HepG2 (cell line): Measurements from ENCODE around the gene MAST1. TPM values are rescaled to one million over a fixed set of nuclear protein-coding genes. Genes with fewer than 3 reads are reported as not detected.

ENCODE experiments used
- CREB1 ChIP-seq, 2 experiments: fragments of 450-650 bp in 1 of 2; IDR thresholded peaks; 2 replicates each; pipeline ENCODE4 v1.6.1; 2016 to 2017; ENCODE audit warnings: control low read depth in 1 of 2, mild to moderate bottlenecking in 1 of 2, missing compliant biosample characterization in 1 of 2, missing genetic modification characterization in 1 of 2
- GABPA ChIP-seq, 2 experiments: IDR thresholded peaks; 2 replicates each; pipeline ENCODE4 v1.6.1; 2011 to 2016; ENCODE audit warnings: low read depth in 2 of 2, low read length in 1 of 2, missing biosample characterization in 1 of 2, missing genetic modification characterization in 1 of 2
- KAT7 ChIP-seq: IDR thresholded peaks from 2 replicates; pipeline ENCODE4 v1.6.1; 2018; ENCODE audit warnings: borderline replicate concordance, missing compliant biosample characterization
- MTF1 ChIP-seq: sonication (generic); formaldehyde crosslinking; IDR thresholded peaks from 2 replicates; pipeline ENCODE4 v1.5.0; 2020; ENCODE audit warnings: missing genetic modification reagents
- NR2C2 ChIP-seq: sonication (generic); formaldehyde crosslinking; IDR thresholded peaks from 2 replicates; pipeline ENCODE4 v1.4.0; 2020; ENCODE audit warnings: missing genetic modification reagents, mild to moderate bottlenecking, moderate library complexity, borderline replicate concordance
- SETDB1 ChIP-seq: sonication (generic); formaldehyde crosslinking; IDR thresholded peaks from 2 replicates; pipeline ENCODE4 v1.5.1; 2020; ENCODE audit warnings: missing genetic modification reagents, mild to moderate bottlenecking, borderline replicate concordance
- TBL1XR1 ChIP-seq: fragments of 150-350 bp; IDR thresholded peaks from 2 replicates; pipeline ENCODE4 v1.6.1; 2014; ENCODE audit warnings: borderline replicate concordance, low read length; ENCODE audit not compliant: partially characterized antibody
- TBX3 ChIP-seq: fragments of 450-650 bp; IDR thresholded peaks from 2 replicates; pipeline ENCODE4 v1.6.1; 2017; ENCODE audit warnings: antibody characterized with exemption, mild to moderate bottlenecking, inconsistent platforms, borderline replicate concordance
- TEAD3 ChIP-seq: optimal IDR thresholded peaks from 2 replicates; pipeline ENCODE3; 2016; ENCODE audit warnings: borderline replicate concordance
- ZNF383 ChIP-seq: sonication (generic); formaldehyde crosslinking; IDR thresholded peaks from 2 replicates; pipeline ENCODE4 v1.4.0; 2020; ENCODE audit warnings: missing genetic modification reagents, mild to moderate bottlenecking, borderline replicate concordance
- ZSCAN31 ChIP-seq: sonication (generic); formaldehyde crosslinking; IDR thresholded peaks from 2 replicates; pipeline ENCODE4 v1.5.0; 2020; ENCODE audit warnings: low read depth, mild to moderate bottlenecking, missing genetic modification reagents
- polyA plus RNA-seq, 8 experiments: library from polyadenylated mRNA; depleted of rRNA in 3 of 8; stranded (reverse) in 7 of 8; unstranded in 1 of 8; fragments of >200 nt; fragmentation: Illumina TruSeq in 4 of 8; extraction: Trizol in 4 of 8; gene quantifications; 2 replicates each; pipeline versions ENCODE4 v1.2.1 to v1.2.3, GENCODE V29; 2011 to 2016; ENCODE audit warnings: low read depth in 4 of 8, missing spikeins in 1 of 8, mixed read lengths in 1 of 8; ENCODE audit not compliant: insufficient read depth in 1 of 8
- total RNA-seq, 5 experiments: library from RNA; depleted of rRNA; stranded (reverse); fragments of >200 nt; fragmentation: Illumina TruSeq; extraction: Trizol; gene quantifications; 2 replicates each; pipeline ENCODE4 v1.2.3, GENCODE V29; 2016; ENCODE audit warnings: low read depth in 1 of 5
- TF ChIP-seq, protein P1 (sequence below): sonication (generic); formaldehyde crosslinking; IDR thresholded peaks from 2 replicates; pipeline ENCODE4 v1.5.1; 2020; ENCODE audit warnings: missing genetic modification reagents, mild to moderate bottlenecking, borderline replicate concordance
- TF ChIP-seq, protein P2 (sequence below): sonication (generic); formaldehyde crosslinking; IDR thresholded peaks from 2 replicates; pipeline ENCODE4 v1.8.1; 2023; ENCODE audit warnings: missing genetic modification reagents, inconsistent platforms, borderline replicate concordance
- TF ChIP-seq, protein P3 (sequence below): sonication (generic); formaldehyde crosslinking; IDR thresholded peaks from 2 replicates; pipeline ENCODE4 v1.9.0; 2021; ENCODE audit warnings: missing genetic modification reagents, borderline replicate concordance
- TF ChIP-seq, protein P4 (sequence below): IDR thresholded peaks from 2 replicates; pipeline ENCODE4 v1.6.1; 2016; ENCODE audit warnings: low read depth
- TF ChIP-seq, protein P5 (sequence below): sonication (generic); formaldehyde crosslinking; IDR thresholded peaks from 2 replicates; pipeline ENCODE4 v1.4.0; 2020; ENCODE audit warnings: mild to moderate bottlenecking, missing genetic modification reagents
- TF ChIP-seq, protein P6 (sequence below): sonication (generic); formaldehyde crosslinking; IDR thresholded peaks from 2 replicates; pipeline ENCODE4 v1.5.1; 2020; ENCODE audit warnings: mild to moderate bottlenecking, missing genetic modification reagents, moderate library complexity

MAST1 gene
- total and polyA plus RNA-seq, 2 of the 13 experiments (the other 11 are each of a cell fraction or from before 2014, with no cell fraction given), result 0.73 to 4.7 TPM

DNA sequence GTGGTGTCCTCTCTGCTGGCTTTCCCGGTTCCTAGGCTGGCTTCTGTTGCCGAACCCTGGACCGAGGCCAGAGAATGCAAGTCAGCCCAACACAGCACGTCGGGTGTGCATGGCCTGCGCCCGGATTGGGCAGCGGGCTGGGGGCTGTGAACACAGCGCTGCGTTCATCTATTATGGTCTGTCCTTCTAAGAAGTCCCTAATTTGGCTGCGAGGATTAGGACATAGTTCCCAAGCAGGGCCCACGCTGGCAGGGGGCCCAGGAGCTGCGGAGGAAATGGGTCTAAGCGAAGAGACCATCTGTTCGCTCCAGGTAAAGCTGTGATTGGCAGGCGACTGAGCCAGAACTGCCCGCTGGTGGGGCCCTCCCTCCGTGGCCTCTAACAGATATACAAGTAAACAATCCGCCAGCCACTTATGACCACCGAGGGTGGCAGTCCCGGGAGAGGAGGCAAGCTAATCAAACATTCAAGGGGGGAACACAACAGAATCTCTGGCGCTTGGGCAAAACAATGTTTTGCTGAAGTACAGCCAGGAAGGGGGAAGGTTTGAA lies 74.8 kb downstream of the MAST1 start (continued):
- TF ChIP-seq, protein P1, sequence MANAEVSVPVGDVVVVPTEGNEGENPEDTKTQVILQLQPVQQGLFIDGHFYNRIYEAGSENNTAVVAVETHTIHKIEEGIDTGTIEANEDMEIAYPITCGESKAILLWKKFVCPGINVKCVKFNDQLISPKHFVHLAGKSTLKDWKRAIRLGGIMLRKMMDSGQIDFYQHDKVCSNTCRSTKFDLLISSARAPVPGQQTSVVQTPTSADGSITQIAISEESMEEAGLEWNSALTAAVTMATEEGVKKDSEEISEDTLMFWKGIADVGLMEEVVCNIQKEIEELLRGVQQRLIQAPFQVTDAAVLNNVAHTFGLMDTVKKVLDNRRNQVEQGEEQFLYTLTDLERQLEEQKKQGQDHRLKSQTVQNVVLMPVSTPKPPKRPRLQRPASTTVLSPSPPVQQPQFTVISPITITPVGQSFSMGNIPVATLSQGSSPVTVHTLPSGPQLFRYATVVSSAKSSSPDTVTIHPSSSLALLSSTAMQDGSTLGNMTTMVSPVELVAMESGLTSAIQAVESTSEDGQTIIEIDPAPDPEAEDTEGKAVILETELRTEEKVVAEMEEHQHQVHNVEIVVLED, result no peak
- TF ChIP-seq TEAD3 (CRISPR knock-in tag), result peak; percentile 51
- TF ChIP-seq SETDB1 (CRISPR knock-in tag), result no peak
- TF ChIP-seq, protein P2, sequence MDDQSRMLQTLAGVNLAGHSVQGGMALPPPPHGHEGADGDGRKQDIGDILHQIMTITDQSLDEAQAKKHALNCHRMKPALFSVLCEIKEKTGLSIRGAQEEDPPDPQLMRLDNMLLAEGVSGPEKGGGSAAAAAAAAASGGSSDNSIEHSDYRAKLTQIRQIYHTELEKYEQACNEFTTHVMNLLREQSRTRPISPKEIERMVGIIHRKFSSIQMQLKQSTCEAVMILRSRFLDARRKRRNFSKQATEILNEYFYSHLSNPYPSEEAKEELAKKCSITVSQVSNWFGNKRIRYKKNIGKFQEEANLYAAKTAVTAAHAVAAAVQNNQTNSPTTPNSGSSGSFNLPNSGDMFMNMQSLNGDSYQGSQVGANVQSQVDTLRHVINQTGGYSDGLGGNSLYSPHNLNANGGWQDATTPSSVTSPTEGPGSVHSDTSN (CRISPR knock-in tag), result no peak
- TF ChIP-seq, protein P3, sequence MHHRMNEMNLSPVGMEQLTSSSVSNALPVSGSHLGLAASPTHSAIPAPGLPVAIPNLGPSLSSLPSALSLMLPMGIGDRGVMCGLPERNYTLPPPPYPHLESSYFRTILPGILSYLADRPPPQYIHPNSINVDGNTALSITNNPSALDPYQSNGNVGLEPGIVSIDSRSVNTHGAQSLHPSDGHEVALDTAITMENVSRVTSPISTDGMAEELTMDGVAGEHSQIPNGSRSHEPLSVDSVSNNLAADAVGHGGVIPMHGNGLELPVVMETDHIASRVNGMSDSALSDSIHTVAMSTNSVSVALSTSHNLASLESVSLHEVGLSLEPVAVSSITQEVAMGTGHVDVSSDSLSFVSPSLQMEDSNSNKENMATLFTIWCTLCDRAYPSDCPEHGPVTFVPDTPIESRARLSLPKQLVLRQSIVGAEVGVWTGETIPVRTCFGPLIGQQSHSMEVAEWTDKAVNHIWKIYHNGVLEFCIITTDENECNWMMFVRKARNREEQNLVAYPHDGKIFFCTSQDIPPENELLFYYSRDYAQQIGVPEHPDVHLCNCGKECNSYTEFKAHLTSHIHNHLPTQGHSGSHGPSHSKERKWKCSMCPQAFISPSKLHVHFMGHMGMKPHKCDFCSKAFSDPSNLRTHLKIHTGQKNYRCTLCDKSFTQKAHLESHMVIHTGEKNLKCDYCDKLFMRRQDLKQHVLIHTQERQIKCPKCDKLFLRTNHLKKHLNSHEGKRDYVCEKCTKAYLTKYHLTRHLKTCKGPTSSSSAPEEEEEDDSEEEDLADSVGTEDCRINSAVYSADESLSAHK (CRISPR knock-in tag), result no peak
- TF ChIP-seq TBX3, result 0 out of 2 replicates have a peak, but pooled peaks have one; percentile 13
- no peak for TF ChIP-seq GABPA (IDR thresholded peaks at IDR 0.05; ENCODE audit: low read depth, low read length)
- TF ChIP-seq GABPA (CRISPR knock-in tag; IDR thresholded peaks at IDR 0.05; ENCODE audit: low read depth), result no peak
- TF ChIP-seq, protein P4, sequence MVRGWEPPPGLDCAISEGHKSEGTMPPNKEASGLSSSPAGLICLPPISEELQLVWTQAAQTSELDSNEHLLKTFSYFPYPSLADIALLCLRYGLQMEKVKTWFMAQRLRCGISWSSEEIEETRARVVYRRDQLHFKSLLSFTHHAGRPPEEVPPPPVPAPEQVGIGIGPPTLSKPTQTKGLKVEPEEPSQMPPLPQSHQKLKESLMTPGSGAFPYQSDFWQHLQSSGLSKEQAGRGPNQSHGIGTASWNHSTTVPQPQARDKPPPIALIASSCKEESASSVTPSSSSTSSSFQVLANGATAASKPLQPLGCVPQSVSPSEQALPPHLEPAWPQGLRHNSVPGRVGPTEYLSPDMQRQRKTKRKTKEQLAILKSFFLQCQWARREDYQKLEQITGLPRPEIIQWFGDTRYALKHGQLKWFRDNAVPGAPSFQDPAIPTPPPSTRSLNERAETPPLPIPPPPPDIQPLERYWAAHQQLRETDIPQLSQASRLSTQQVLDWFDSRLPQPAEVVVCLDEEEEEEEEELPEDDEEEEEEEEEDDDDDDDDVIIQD (CRISPR knock-in tag), result 0 out of 2 replicates have a peak, but pooled peaks have one; percentile 23
- TF ChIP-seq CREB1 (IDR thresholded peaks at IDR 0.05), result no peak
- TF ChIP-seq CREB1 (CRISPR knock-in tag; IDR thresholded peaks at IDR 0.05), result 0 out of 2 replicates have a peak, but pooled peaks have one; percentile 30
- no peak for TF ChIP-seq KAT7
- TF ChIP-seq TBL1XR1, result peak; percentile 30
- no peak for TF ChIP-seq MTF1
- TF ChIP-seq, protein P5, sequence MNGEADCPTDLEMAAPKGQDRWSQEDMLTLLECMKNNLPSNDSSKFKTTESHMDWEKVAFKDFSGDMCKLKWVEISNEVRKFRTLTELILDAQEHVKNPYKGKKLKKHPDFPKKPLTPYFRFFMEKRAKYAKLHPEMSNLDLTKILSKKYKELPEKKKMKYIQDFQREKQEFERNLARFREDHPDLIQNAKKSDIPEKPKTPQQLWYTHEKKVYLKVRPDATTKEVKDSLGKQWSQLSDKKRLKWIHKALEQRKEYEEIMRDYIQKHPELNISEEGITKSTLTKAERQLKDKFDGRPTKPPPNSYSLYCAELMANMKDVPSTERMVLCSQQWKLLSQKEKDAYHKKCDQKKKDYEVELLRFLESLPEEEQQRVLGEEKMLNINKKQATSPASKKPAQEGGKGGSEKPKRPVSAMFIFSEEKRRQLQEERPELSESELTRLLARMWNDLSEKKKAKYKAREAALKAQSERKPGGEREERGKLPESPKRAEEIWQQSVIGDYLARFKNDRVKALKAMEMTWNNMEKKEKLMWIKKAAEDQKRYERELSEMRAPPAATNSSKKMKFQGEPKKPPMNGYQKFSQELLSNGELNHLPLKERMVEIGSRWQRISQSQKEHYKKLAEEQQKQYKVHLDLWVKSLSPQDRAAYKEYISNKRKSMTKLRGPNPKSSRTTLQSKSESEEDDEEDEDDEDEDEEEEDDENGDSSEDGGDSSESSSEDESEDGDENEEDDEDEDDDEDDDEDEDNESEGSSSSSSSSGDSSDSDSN (CRISPR knock-in tag), result peak; percentile 36; the same call in 1 of the 2 replicates
- TF ChIP-seq, protein P6, sequence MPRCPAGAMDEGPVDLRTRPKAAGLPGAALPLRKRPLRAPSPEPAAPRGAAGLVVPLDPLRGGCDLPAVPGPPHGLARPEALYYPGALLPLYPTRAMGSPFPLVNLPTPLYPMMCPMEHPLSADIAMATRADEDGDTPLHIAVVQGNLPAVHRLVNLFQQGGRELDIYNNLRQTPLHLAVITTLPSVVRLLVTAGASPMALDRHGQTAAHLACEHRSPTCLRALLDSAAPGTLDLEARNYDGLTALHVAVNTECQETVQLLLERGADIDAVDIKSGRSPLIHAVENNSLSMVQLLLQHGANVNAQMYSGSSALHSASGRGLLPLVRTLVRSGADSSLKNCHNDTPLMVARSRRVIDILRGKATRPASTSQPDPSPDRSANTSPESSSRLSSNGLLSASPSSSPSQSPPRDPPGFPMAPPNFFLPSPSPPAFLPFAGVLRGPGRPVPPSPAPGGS (CRISPR knock-in tag), result no peak
- no peak for TF ChIP-seq ZSCAN31
- TF ChIP-seq NR2C2 (CRISPR knock-in tag), result no peak
- TF ChIP-seq ZNF383 (CRISPR knock-in tag), result no peak
